Measurements from ENCODE around the gene CALHM1.

DNA sequence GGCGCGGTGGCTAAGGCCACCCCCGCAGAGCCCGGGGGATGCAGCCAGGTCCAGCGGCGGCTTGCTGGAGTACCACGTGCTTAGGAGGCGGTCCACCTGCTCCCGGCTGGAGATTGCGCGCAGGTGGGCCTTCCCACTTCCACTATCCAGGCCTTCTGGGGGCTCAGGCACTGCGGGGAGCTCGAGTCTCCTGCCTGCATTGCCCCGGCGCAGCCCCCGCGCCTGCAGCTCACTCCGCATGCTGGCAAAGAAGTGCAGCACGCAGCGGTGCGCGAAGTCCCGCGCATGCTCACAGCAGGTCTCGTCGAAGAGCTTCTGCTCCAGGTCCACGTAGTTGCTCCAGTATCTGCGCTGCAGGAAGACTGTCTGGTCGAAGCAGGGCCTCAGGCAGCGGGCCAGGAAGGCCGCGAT, 14.6 kb upstream of the CALHM1 start:
- no peak for TF ChIP-seq TAF1 (IDR thresholded peaks at IDR 0.05; ENCODE audit: borderline replicate concordance, low read depth, low read length)
- no peak for TF ChIP-seq POLR2AphosphoS5 (IDR thresholded peaks at IDR 0.05; ENCODE audit: low read depth, low read length)
